Upper lobe of left lung (tissue), 6 donors: Measurements from ENCODE around the gene ZNF697. TPM values are rescaled to one million over a fixed set of nuclear protein-coding genes. Genes with fewer than 3 reads are reported as not detected.

Experiments used
- ATAC-seq, 2 donors: fragments of 200-7000 bp; cut with Tn5 transposase; one replicate each; pipeline ENCODE4 v1.9.1; 2022; ENCODE audit warnings: mild to moderate bottlenecking in 2 of 2, moderate library complexity in 2 of 2; ENCODE audit not compliant: low FRiP score in 2 of 2
- DNase-seq, 2 donors: peaks; one replicate each; pipeline ENCODE4 v3.0.0-alpha.2; 2019 to 2020
- H3K27ac ChIP-seq, 4 donors: fragments of 200-600 bp; sonication (generic); one replicate each; pipeline ENCODE4 v1.5.1; 2016 to 2019
- H3K27me3 ChIP-seq, 4 donors: fragments of 200-600 bp; sonication (generic); one replicate each; pipeline ENCODE4 v1.5.1; 2017 to 2019
- H3K36me3 ChIP-seq, 4 donors: fragments of 200-600 bp; sonication (generic); one replicate each; pipeline ENCODE4 v1.5.1; 2016 to 2019
- H3K4me1 ChIP-seq, 4 donors: fragments of 200-600 bp; sonication (generic); one replicate each; pipeline ENCODE4 v1.5.1; 2018 to 2019
- H3K4me3 ChIP-seq, 4 donors: fragments of 200-600 bp; sonication (generic); one replicate each; pipeline ENCODE4 v1.5.1; 2017 to 2019; ENCODE audit warnings: mild to moderate bottlenecking in 2 of 4, moderate library complexity in 1 of 4
- H3K9me3 ChIP-seq, 4 donors: fragments of 200-600 bp; sonication (generic); one replicate each; pipeline ENCODE4 v1.5.1; 2018 to 2019
- EP300 ChIP-seq, 4 donors: sonication (generic); formaldehyde crosslinking; IDR thresholded peaks; one replicate each; pipeline ENCODE4 v1.5.1; 2017; ENCODE audit warnings: antibody characterized with exemption in 4 of 4, control low read depth in 2 of 4
- POLR2A ChIP-seq, 4 donors: fragments of 450-650 bp; IDR thresholded peaks; one replicate each; pipeline ENCODE4 v1.5.1; 2016 to 2017; ENCODE audit warnings: antibody characterized with exemption in 4 of 4, mild to moderate bottlenecking in 2 of 4
- POLR2AphosphoS5 ChIP-seq, 2 donors: sonication (generic); formaldehyde crosslinking; IDR thresholded peaks; one replicate each; pipeline ENCODE4 v1.5.1; 2017; ENCODE audit warnings: antibody characterized with exemption in 2 of 2
- WGBS, 2 donors: methylation state at CpG; one replicate each; pipeline ENCODE4 v1.1.5; 2017 to 2018; 5-methylcytosine and 5-hydroxymethylcytosine counted together
- total RNA-seq, 6 donors: library from RNA; depleted of rRNA in 4 of 6; stranded (reverse); fragments of >200 nt in 4 of 6; gene quantifications; one replicate each; pipeline versions ENCODE4 v1.1.0 to v1.2.1, GENCODE V29; 2016 to 2021
- TF ChIP-seq, protein P1 (sequence below), 6 experiments: fragments of 450-650 bp in 4 of 6; fragments of 200-600 bp in 2 of 6; sonication (generic) in 2 of 6; IDR thresholded peaks; one replicate each; pipeline ENCODE4 v1.5.1; 2016 to 2019; ENCODE audit warnings: antibody characterized with exemption in 6 of 6
- donor health status: DM: no; HTN: no; CAD: no; lungs with moderate emphysema.
- donor health status: DM: no; HTN: yes; CAD: no; lungs with severe emphysema.

The ZNF697 gene
- total RNA-seq, 6 donors from 2014 or later = 4.4 to 10.3 (median 8.0) TPM

GRCh38 chr1:119631433-119632102, 16.5 kb downstream of the ZNF697 start:
- TF ChIP-seq POLR2A (IDR thresholded peaks at IDR 0.05) (no peak), EP300 (IDR thresholded peaks at IDR 0.05) (peak in 2 of 4 donors; percentile 70 to 80), POLR2AphosphoS5 (IDR thresholded peaks at IDR 0.05) (peak; percentile 52 to 85)
- TF ChIP-seq, protein P1, sequence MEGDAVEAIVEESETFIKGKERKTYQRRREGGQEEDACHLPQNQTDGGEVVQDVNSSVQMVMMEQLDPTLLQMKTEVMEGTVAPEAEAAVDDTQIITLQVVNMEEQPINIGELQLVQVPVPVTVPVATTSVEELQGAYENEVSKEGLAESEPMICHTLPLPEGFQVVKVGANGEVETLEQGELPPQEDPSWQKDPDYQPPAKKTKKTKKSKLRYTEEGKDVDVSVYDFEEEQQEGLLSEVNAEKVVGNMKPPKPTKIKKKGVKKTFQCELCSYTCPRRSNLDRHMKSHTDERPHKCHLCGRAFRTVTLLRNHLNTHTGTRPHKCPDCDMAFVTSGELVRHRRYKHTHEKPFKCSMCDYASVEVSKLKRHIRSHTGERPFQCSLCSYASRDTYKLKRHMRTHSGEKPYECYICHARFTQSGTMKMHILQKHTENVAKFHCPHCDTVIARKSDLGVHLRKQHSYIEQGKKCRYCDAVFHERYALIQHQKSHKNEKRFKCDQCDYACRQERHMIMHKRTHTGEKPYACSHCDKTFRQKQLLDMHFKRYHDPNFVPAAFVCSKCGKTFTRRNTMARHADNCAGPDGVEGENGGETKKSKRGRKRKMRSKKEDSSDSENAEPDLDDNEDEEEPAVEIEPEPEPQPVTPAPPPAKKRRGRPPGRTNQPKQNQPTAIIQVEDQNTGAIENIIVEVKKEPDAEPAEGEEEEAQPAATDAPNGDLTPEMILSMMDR (IDR thresholded peaks at IDR 0.05) = peak in 2 of 6 experiments; percentile 25 to 32
- Histone ChIP-seq H3K27ac (peak overlapping the region; percentile 67 to 85 (median 76)), H3K4me3 (peak overlapping the region in 3 of 4 donors; percentile 29 to 39 (median 36)), H3K27me3 (no peaks in the 10 kb centered on the region), H3K4me1 (peaks cover 34 to 47% (median 44%) of the 10 kb centered on the region in 4 donors), H3K9me3 (no peaks in the 10 kb centered on the region), H3K36me3 (no peaks in the 10 kb centered on the region)
- peak; percentile 79 to 97 for DNase-seq
- 5 to 7% methylated on average over 14 of the region's 37 CpGs for WGBS, 2 donors
- ATAC-seq = peak; percentile 89 to 95

DNA sequence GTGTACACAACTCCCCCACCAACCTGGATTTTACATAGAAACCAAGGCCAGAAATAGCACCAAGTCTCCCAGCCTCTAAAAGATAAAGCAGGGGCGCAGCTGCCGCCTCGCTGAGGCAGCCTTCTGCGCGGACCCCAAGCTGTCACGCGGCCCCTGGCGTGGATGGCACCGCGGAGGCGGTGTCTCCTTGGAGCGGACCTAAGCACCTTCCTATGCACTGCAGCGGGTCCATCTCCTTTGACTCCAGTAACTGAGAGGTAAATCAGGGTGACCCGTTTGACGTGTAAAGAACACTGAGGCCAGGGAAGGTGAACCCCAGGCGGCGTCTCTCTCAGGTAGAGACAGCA, 17.0 kb downstream of the ZNF697 start:
- Histone ChIP-seq H3K36me3 (no peaks in the 10 kb centered on the region), H3K4me1 (peaks cover 37 to 48% (median 41%) of the 10 kb centered on the region in 4 donors), H3K4me3 (peak overlapping the region in 3 of 4 donors; percentile 29 to 39 (median 36)), H3K27ac (peak overlapping the region; percentile 67 to 85 (median 76)), H3K9me3 (no peaks in the 10 kb centered on the region), H3K27me3 (no peaks in the 10 kb centered on the region)
- peak in 1 of 2 donors; percentile 80 for DNase-seq
- 59 to 79% methylated on average over 10 to 17 of the region's 17 CpGs for WGBS, 2 donors
- TF ChIP-seq, protein P1 (IDR thresholded peaks at IDR 0.05) = no peak
- TF ChIP-seq POLR2AphosphoS5 (IDR thresholded peaks at IDR 0.05) (no peak), EP300 (IDR thresholded peaks at IDR 0.05) (no peak), POLR2A (IDR thresholded peaks at IDR 0.05) (no peak)
- peak; percentile 17 to 18 for ATAC-seq

- peaks cover 8 to 36% (median 23%) of the 10 kb centered on the region in 4 donors for H3K36me3 ChIP-seq
- H3K27ac ChIP-seq = peak overlapping the region in 3 of 4 donors; percentile 7 to 49 (median 27)
- no peaks in the 10 kb centered on the region for H3K9me3 ChIP-seq
- peak in 1 of 2 donors; percentile 9 for ATAC-seq
- no peak for DNase-seq
- H3K27me3 ChIP-seq = no peaks in the 10 kb centered on the region
- whole genome bisulfite sequencing, 2 donors = 61 to 62% methylated on average over 3 of the region's 3 CpGs
- TF ChIP-seq EP300 (IDR thresholded peaks at IDR 0.05) = no peak
- no peak for TF ChIP-seq POLR2A (IDR thresholded peaks at IDR 0.05)
- TF ChIP-seq, protein P1 (IDR thresholded peaks at IDR 0.05) = no peak
- no peak for TF ChIP-seq POLR2AphosphoS5 (IDR thresholded peaks at IDR 0.05)
- no peak overlapping the region for H3K4me3 ChIP-seq
- peaks cover 12 to 26% (median 21%) of the 10 kb centered on the region in 4 donors for H3K4me1 ChIP-seq
Measured at GRCh38 chr1:119626841-119627240, 21.2 kb downstream of the ZNF697 start.

GRCh38 chr1:119626011-119626545, 22.0 kb downstream of the ZNF697 start:
- no peak overlapping the region for H3K4me3 ChIP-seq
- no peaks in the 10 kb centered on the region for H3K27me3 ChIP-seq
- H3K36me3 ChIP-seq = peaks cover 8 to 36% (median 23%) of the 10 kb centered on the region in 4 donors
- ATAC-seq = no peak
- WGBS, 2 donors = 90 to 91% methylated on average over 3 of the region's 3 CpGs
- no peaks in the 10 kb centered on the region for H3K9me3 ChIP-seq
- DNase-seq = no peak
- peaks cover 7 to 21% (median 14%) of the 10 kb centered on the region in 4 donors for H3K4me1 ChIP-seq
- TF ChIP-seq, protein P1 (IDR thresholded peaks at IDR 0.05) = no peak
- no peak for TF ChIP-seq EP300 (IDR thresholded peaks at IDR 0.05)
- no peak for TF ChIP-seq POLR2AphosphoS5 (IDR thresholded peaks at IDR 0.05)
- no peak for TF ChIP-seq POLR2A (IDR thresholded peaks at IDR 0.05)
- H3K27ac ChIP-seq = peak overlapping the region in 1 of 4 donors; percentile 27
